Amniotic epithelial cell (primary cell): Measurements from ENCODE around the gene ZNF688.

Source experiments
- DNase-seq: peaks from one replicate; pipeline ENCODE4 v3.0.0-alpha.2; 2010; ENCODE audit warnings: low read depth

ZNF688 gene

GRCh38 chr16:30585400-30586191, 14.1 kb upstream of the ZNF688 start, which contains the start of gene ZNF785:
ZNF785 (minus strand) TSS chr16:30585697; CDS start chr16:30585611, 86 bp downstream.
- DNase-seq = peak; percentile 100

DNA sequence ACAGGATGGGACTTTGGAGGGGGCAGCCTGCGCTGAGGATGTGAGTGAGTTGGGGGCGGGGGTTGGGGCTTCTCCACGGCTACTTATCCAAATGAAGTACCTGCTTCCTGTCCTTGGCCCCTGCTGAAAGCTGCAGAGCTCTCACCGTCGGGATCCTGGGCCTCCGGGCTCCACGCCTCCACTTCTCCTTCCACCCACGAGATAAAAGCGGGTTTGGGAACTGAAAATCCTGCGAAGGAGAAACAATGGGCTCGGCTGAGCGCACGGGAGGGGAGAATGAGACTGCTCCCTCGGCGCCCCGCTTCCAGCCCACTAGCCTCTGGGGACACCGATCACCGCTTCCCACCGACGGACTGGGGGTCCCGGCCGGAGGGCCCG, 13.5 kb upstream of the ZNF688 start:
- DNase-seq = no peak

- DNase-seq = no peak
Observed at GRCh38 chr16:30582611-30583340, 11.3 kb upstream of the ZNF688 start.

DNA sequence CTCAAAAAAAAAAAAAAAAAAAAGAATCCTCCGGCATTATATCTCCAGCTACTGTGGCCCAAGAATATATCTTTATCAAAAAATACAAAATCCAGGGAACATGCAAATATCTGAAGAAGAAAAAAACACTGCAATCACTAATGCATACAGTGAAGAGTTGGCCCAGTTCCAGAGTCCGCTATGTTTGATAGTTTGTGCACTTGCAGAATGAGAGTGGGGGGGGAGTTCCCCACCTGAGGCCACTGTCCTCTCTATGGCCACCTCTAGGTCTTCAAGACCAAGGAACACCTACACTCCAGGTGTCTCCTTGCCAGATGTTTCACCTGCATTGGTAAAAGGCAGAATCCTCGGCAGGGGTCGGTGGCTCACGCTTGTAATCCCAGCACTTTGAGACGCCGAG, 9.9 kb upstream of the ZNF688 start:
- no peak for DNase-seq

DNA sequence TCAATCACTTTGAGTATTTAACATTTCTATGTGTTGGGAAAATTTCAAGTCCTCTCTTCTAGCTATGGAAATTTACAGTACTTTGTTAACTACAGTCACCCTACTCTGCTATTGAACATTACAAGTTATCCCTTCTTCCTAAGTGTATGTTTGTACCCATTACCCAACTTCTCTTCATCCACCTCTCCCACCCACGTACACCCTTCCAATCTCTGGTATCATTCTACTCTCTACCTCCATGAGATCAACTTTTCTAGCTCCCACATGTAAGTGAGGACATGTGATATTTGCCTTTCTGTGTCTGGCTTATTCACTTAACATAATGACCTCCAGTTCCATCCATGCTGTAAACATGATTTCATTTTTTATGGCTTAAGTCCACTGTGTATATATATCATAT, 3.2 kb upstream of the ZNF688 start:
- no peak for DNase-seq

DNA sequence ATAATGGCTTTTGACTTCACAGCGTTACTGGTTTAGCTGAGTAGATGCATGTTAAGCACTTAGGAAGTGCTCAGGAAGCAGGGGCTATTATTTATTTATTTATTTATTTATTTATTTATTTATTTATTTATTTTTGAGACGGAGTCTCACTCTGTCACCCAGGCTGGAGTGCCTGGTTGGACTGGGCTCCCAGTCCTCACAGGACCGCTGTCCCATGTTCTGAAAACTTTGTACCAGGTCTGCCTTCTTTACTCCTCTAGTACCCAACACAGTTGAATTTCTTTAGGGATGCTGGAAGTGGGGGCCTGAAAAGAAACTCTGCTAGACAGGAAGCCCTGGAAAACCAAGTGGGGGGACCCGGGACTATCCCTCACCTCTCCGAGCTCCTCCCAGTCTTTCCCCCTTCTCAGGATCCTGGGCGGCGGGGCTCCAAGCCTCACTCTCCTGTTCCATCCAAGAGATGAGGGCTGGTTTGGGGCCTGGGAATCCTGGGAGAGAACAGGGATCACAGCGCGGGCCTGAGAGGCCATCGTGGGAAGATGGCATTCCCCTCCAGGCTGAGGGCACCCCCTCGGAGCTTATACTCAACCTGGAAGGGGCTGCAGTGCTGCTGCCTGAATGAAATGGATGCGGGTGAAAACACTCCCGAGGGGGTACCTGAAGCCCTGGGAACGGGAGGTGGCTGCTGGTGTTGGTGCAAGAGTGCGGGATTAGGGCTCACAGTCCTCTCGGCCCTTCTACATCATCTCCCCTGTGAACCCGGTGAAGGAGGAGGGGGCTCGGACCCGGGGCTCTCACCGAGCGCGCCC, 674 bp downstream of the ZNF688 start:
- DNase-seq = peak; percentile 30

DNA sequence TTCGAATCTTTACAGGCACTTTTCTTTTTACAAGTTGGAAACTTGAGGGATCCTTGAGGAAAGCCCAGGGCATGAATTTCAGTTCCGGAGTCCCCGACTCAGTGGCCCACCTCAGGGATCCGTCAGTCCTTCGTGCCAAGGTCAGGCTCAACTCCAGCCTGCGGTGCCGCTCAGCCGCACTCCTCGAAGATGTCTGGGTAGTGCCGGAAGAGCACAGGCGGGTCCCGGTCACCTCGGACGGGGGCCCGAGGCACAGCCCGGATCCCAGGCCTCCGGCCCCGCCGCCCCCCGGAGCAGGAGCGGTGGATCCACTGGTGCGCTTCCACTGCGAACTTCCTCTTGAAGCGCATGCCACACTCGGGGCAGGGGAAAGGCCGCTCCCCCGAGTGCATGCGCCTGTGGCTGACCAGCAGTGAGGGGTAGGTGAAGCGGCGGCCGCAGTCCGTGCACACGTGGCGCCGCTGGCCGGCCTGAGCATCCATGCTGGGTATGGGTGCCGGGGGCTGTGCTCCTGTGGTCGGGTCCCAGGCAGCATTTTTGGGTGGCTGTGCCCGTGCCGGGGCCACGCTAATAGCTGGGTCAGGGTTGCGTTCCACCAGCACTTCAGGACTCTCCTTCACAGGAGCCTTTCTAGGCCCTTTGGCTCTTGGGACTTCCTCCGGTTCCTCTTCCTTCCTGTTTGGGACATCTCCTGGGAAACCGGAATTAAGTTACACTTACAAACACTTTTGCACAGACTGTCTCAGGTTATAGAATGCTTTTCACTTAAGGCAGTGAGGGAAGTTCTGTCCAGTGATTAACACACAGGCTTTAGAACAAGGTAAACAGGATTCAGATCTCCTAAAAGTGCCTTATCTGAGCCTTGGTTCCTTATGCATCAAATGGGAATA, 1.5 kb downstream of the ZNF688 start:
- DNase-seq = no peak

GRCh38 chr16:30569281-30569680, 2.2 kb downstream of the ZNF688 start:
- DNase-seq = no peak

DNA sequence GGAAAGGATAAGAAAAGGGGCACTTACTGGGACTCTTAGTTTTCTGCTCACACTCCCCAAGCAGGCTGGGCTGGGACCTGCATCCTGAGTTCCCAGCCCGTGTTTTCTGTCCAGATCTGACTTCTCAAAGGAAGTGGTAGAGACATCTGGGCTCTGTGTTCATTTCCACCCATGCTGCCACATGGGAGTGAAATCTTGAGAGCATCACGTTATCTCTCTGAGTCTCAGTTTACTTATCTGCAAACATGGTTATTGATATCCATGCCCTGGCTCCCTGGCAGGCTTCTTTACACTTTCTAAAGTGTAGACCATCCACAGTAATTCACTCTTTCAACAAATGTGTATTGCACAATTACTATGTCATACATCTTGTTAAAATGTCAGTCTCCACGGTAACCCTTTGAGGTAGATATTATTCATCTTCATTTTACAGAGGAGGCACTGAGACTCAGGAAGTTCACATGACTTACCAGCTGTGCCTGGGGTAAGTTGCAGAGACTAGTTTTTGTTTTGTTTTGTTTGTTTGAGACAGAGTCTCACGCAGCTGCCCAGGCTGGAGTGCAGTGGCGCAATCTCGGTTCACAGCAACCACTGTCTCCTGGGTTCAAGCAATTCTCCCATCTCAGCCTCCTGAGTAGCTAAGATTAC, 3.4 kb downstream of the ZNF688 start:
- peak; percentile 98 for DNase-seq

- peak; percentile 34 for DNase-seq
Observed at GRCh38 chr16:30567160-30567990, 4.1 kb downstream of the ZNF688 start.

DNA sequence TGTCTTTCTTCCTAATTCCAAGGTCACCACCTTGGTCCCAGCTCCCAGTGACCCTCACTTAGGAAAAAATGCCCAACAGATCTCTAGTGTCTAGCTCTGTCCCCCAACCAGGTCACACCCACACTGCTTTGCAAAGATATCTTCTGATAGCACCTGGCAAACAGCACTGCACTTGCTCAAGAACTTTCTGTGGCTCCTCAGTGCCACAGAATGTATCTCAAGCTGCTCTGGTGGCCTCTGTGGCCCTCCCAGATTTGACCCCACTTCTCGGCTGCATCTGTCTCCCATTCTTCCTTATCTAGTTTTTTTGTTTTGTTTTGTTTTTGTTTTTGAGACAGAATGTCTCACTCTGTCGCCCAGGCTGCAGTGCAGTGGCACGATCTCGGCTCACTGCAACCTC, 5.0 kb downstream of the ZNF688 start:
- DNase-seq = no peak

DNA sequence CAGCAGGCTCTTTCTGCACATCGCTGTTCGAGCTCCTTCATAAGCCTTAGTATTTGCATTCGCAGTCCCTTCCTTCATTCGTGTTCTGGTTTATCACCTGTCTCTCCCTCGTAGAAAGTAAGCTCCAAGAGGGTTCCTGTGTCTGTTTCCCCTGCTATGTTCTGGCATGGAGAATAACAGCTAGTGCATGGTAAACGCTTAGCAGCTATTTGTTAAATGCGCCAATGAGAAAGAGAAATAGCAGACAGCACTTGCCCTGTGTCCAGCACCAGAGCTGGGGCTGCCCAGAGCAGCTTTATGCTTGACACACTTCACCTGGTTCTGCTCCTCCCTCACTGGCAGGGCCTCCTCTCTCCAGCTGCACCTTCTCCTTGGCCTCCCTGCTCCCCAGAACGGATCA, 5.5 kb downstream of the ZNF688 start:
- no peak for DNase-seq

- DNase-seq = no peak
Observed at GRCh38 chr16:30565526-30565925, 6.0 kb downstream of the ZNF688 start.

DNA sequence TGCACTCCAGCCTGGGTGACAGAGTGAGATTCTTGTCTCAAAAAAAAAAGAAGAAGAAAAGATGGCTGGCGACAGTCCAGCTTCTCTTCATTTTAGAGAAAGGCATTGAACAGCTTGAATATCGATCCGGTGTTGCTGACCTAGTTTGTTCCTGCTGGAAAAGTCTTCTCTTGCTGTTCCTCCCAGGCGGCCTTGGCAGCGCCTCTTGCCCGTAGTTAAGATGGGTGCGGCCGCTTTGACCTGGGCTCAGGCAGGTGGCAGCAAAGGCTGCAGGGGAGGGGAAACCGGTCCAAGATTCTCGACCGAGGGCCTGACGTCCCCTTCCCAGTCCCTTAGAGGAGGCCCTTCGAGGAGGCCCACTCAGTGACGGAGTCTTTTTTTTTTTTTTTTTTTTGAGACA, 9.5 kb downstream of the ZNF688 start:
- no peak for DNase-seq

- no peak for DNase-seq
Observed at GRCh38 chr16:30561089-30561816, 10.3 kb downstream of the ZNF688 start.

GRCh38 chr16:30559690-30560089, 11.8 kb downstream of the ZNF688 start:
- no peak for DNase-seq

DNA sequence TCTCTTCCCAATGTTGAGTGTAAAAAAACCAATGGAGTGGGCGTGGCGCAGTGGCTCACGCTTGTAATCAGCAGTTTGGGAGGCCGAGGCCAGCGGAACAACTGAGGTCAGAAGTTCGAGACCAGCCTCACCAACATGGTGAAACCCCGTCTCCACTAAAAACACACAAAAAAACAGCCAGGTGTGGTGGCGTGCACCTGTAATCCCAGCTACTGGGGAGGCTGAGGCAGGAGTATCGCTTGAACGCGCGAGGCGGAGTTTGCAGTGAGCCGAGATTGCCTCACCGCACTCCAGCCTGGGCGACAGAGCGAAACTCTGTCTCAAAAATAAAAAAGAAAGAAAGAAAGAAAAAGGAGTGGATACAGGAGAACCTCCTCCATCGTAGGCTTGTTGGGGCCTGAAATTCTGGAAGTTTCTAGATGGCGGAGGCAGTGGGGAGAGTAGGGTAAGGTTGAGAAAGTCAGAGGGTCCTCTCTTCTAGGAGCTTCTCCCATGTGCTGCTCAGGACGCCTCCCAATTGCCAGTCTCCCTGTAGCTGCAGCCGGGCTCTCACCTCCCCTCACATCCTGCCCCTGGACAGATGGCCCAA, 12.6 kb downstream of the ZNF688 start:
- DNase-seq = no peak

DNA sequence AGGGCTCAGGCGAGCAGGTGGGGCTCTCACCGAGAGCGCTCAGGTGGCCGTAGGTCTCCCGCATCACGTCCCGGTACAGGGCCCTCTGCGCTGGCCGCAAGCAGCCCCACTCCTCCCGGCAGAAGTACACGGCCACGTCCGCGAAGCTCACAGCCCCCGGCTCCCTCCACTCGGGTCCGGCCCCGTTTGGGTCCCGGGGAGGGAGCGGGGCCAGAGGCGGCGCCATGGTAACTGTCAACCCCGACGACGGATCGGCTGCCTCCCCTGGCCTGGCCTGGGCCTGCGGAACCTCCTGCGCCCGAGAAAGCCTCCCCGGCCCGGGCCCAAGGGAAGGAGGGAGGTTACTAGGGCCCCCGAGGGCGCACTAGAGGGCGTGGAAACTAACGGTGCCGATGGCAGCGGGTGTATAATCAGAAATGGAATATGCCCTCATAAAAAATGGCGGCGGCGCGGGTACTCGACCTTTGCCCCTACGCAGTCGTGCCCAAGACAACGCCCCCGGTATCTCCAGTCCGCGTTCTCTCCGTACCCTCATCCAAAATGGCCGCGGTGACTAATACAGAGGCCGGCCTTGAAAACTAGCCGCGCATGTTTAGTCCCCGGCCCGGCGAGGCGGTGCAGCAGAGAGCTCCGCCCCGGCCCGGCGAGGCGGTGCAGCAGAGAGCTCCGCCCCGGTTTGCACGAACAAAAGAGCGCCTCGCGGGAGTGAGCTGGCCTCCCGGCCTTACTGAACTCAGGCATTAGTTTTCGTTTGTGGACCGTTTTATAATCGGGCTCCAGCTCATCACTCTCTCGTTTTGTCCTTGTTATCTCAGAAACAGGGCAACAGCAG, 13.3 kb downstream of the ZNF688 start, which contains the start of gene ZNF764:
ZNF764 (minus strand) TSS at position 418 of the 832 bp plus-strand sequence; CDS start at position 226, 192 bp downstream.
- peak; percentile 98 for DNase-seq
